Chondrocyte (in vitro differentiated cells): ENCODE results near the gene MPL. TPM values are rescaled to one million over a fixed set of nuclear protein-coding genes. Genes with fewer than 3 reads are reported as not detected.

Source experiments
- DNase-seq: peaks from one replicate; pipeline ENCODE4 v3.0.0; 2021; ENCODE audit warnings: mixed read lengths, low spot score
- H3K27ac Mint-ChIP-seq: one replicate; pipeline ENCODE4 v1.8.0; 2021; ENCODE audit warnings: mild to moderate bottlenecking, moderate library complexity, mixed read lengths; ENCODE audit not compliant: unreplicated experiment
- H3K27me3 Mint-ChIP-seq: 2 replicates; pipeline ENCODE4 v1.8.0; 2021; ENCODE audit warnings: low read depth, mixed read lengths
- H3K36me3 Mint-ChIP-seq: 2 replicates; pipeline ENCODE4 v1.8.0; 2021; ENCODE audit warnings: low read depth, mixed read lengths
- H3K4me1 Mint-ChIP-seq: 2 replicates; pipeline ENCODE4 v1.8.0; 2021; ENCODE audit warnings: low read depth, mild to moderate bottlenecking, mixed read lengths
- H3K4me3 Mint-ChIP-seq: one replicate; pipeline ENCODE4 v1.8.0; 2021; ENCODE audit warnings: mild to moderate bottlenecking, moderate library complexity, mixed read lengths; ENCODE audit not compliant: unreplicated experiment
- H3K9me3 Mint-ChIP-seq: 2 replicates; pipeline ENCODE4 v1.8.0; 2021; ENCODE audit warnings: low read depth, mixed read lengths
- total RNA-seq: library from RNA; stranded (reverse); gene quantifications from 3 replicates; pipeline ENCODE4 v1.2.1, GENCODE V29; 2021
- TF ChIP-seq, protein P1 (sequence below): fragments of 200-600 bp; sonication (generic); IDR thresholded peaks from 2 replicates; pipeline ENCODE4 v1.5.0; 2021; ENCODE audit warnings: antibody characterized with exemption, mild to moderate bottlenecking, moderate library complexity

The MPL gene
- total RNA-seq, 1 donor from 2014 or later: not detected

DNA sequence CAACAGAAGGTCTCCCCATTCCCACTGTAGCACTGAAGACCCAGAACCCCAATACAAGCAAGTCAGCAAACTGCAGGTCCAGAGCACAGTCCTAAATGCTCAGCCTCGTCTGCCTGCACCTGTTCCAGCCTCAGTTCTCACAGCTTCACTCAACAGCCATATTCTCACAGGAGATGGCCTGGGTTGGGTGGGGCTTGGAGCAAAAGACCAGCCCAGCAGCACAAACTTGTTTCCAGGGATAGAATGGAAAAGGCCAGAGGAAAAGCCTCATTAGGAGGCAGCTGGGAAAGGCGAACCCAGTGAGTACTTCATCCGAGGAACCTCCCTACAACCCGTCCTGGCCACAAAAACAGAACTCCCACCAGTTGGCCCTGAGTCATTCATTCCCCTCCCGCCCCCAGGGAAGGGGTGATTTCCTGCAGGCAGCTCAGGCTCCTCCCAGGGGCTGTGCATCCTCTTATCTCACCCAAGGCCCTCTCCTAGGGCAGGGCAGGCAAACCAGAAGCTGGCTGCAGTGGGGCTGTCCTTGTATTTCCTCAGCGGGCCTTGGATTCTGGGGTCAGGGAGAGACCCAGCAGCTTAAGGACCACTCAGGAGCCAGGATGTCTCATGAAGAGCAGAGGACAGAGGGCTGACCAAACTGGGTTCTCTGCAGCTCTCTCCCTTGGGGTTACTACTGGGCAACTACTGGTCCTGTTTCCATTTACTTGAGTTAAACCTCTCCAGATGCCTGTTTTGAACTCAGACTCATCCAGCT is 7.4 kb upstream of the MPL start:
- Mint-ChIP-seq H3K36me3 (peaks cover 2% of the 10 kb centered on the region), H3K4me3 (no peak overlapping the region), H3K27ac (peak overlapping the region; percentile 43), H3K9me3 (peaks cover 19% of the 10 kb centered on the region), H3K4me1 (peaks cover 12% of the 10 kb centered on the region), H3K27me3 (no peaks in the 10 kb centered on the region)
- TF ChIP-seq, protein P1, sequence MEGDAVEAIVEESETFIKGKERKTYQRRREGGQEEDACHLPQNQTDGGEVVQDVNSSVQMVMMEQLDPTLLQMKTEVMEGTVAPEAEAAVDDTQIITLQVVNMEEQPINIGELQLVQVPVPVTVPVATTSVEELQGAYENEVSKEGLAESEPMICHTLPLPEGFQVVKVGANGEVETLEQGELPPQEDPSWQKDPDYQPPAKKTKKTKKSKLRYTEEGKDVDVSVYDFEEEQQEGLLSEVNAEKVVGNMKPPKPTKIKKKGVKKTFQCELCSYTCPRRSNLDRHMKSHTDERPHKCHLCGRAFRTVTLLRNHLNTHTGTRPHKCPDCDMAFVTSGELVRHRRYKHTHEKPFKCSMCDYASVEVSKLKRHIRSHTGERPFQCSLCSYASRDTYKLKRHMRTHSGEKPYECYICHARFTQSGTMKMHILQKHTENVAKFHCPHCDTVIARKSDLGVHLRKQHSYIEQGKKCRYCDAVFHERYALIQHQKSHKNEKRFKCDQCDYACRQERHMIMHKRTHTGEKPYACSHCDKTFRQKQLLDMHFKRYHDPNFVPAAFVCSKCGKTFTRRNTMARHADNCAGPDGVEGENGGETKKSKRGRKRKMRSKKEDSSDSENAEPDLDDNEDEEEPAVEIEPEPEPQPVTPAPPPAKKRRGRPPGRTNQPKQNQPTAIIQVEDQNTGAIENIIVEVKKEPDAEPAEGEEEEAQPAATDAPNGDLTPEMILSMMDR: no peak
- peak; percentile 58 for DNase-seq

DNA sequence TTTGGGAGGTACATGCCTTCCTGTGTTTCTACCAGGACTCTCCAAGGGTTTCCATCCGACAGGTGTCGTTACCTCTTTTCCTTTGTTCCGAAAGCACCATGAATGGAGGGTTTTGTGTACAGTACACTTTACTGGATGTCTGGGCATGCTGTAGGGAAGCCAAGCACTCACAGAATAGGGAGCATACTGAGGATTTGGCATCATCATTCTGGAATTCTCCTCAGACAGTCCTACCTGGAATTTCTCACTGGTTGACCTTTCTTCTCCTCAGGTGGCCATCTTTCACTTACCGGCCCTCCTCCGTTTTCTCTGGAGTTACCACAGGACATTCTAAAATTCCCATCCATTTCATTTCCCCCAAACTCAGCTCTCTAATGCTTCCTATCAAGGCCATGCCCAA is 5.9 kb upstream of the MPL start:
- H3K36me3 Mint-ChIP-seq: no peaks in the 10 kb centered on the region
- TF ChIP-seq, protein P1: no peak
- peaks cover 12% of the 10 kb centered on the region for H3K4me1 Mint-ChIP-seq
- peaks cover 12% of the 10 kb centered on the region for H3K9me3 Mint-ChIP-seq
- H3K4me3 Mint-ChIP-seq: no peak overlapping the region
- DNase-seq: no peak
- no peak overlapping the region for H3K27ac Mint-ChIP-seq
- H3K27me3 Mint-ChIP-seq: no peaks in the 10 kb centered on the region

DNA sequence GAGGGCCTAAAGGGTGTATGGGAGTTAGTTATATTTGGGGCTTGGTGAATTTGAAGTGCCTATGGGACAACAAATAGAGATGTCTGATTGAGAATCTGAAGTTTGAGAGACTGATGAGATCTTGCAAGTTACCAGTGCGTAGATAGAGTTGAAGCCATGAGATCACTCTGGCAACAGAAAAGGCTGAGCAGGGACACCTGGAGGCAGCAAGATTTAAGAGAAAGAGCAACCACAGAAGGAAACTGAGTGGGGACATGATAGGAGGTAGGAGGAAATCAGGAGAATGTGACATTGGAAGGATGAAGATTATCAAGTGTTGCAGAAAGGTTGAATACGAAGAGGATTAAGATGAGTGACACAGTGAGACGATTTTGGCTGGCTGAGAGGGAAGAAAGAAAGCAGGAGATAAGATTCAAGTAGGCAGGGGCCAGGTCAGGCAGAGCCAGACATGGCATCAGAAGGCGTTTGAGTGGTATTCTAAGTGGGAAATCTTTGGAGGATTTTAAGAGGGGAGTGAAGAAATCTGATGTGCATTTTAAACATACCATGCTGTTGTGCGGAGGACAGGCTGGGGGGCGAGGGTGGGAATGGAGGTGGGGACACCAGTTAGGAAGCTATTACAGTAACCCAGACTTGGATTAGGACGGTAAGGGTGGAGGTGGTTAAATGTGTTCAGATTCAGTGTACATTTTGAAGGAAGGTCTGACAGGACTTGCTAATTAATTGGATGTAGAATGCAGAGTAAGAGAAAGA is 3.0 kb upstream of the MPL start:
- H3K27me3 Mint-ChIP-seq: no peaks in the 10 kb centered on the region
- H3K9me3 Mint-ChIP-seq: no peaks in the 10 kb centered on the region
- no peaks in the 10 kb centered on the region for H3K36me3 Mint-ChIP-seq
- peak; percentile 5 for DNase-seq
- TF ChIP-seq, protein P1: no peak
- H3K4me3 Mint-ChIP-seq: no peak overlapping the region
- peaks cover 12% of the 10 kb centered on the region for H3K4me1 Mint-ChIP-seq
- H3K27ac Mint-ChIP-seq: no peak overlapping the region

DNA sequence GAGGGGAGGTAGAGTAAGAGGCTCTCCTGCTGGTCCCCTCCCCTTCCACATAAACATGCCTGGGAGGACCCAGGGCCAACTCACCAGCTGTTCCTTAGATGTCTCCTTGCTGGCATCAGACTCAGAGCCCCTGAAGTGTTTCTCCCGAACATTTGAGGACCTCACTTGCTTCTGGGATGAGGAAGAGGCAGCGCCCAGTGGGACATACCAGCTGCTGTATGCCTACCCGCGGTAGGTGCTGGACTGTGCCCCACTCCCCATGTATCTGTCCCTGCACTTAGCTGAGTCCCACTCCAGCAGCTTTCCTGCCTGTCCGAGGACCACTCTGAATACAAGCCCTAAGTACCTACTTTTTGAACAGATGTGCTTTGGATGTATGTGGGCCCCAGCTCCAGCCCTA is 383 bp downstream of the MPL start:
- DNase-seq: no peak
- no peaks in the 10 kb centered on the region for H3K9me3 Mint-ChIP-seq
- H3K4me1 Mint-ChIP-seq: no peaks in the 10 kb centered on the region
- H3K27me3 Mint-ChIP-seq: no peaks in the 10 kb centered on the region
- H3K4me3 Mint-ChIP-seq: no peak overlapping the region
- TF ChIP-seq, protein P1: no peak
- no peak overlapping the region for H3K27ac Mint-ChIP-seq
- no peaks in the 10 kb centered on the region for H3K36me3 Mint-ChIP-seq

DNA sequence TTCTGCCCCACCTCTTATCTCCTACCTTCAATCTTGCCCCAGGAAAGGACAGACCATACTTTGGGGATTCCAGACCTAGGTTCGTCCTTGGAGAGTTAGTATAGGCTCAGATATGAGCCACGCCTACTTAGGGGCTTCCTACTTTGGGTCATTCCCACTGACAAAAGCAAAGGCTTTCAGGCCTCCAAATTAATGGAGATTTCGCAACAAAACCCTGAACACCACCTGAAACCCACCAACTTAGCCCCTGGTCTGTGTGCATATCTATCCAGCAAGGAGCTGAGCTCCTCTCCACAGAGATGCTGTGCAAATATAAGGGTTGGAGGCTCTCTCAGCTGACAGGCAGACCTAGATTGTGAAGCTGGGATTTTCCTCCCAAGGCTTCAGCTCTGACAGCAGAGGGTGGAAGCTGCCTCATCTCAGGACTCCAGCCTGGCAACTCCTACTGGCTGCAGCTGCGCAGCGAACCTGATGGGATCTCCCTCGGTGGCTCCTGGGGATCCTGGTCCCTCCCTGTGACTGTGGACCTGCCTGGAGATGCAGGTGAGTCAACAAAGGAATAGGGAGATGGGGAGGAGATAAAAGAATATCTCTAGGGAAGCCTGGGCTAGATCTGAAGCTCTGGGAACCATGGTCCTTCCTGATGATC is 2.1 kb downstream of the MPL start:
- Mint-ChIP-seq H3K4me1 (peaks cover 9% of the 10 kb centered on the region), H3K4me3 (no peak overlapping the region), H3K27me3 (no peaks in the 10 kb centered on the region), H3K27ac (no peak overlapping the region), H3K9me3 (no peaks in the 10 kb centered on the region), H3K36me3 (no peaks in the 10 kb centered on the region)
- no peak for DNase-seq
- TF ChIP-seq, protein P1: no peak
